Stimulated activated CD8-positive, alpha-beta memory T cell treated with anti-CD3 and anti-CD28 coated beads, Interleukin-4, amount 100 ng/mL, for 1 hour (primary cell): Measurements from ENCODE around the gene ZNF750.

ENCODE experiments used
- DNase-seq, 2 donors: peaks; one replicate each; pipeline ENCODE4 v3.0.0-alpha.2; 2020; ENCODE audit warnings: low read depth in 2 of 2, low spot score in 1 of 2

ZNF750 gene

GRCh38 chr17:82812601-82813000 is 27.2 kb downstream of the ZNF750 start:
- DNase-seq, result no peak

DNA sequence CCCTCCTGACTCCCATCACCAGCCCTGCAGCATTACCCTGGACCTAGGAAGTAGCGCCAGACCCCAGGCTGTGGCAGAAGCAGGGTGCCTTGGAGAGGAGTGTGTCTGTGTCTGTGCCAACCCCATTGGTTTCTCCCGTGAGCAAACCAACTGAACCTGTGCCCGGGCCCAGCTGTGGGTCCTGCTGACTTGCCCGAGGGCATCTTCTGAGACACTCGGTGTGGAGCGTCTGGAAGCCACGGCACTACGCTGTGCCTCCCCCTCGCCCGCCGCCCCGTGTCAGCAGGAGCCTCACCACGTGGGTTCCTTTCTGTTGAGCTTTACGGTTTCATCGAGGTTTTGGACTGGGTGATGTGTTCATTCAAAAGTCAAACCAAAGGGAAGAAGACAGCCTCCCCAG is 27.8 kb downstream of the ZNF750 start:
- no peak for DNase-seq

DNA sequence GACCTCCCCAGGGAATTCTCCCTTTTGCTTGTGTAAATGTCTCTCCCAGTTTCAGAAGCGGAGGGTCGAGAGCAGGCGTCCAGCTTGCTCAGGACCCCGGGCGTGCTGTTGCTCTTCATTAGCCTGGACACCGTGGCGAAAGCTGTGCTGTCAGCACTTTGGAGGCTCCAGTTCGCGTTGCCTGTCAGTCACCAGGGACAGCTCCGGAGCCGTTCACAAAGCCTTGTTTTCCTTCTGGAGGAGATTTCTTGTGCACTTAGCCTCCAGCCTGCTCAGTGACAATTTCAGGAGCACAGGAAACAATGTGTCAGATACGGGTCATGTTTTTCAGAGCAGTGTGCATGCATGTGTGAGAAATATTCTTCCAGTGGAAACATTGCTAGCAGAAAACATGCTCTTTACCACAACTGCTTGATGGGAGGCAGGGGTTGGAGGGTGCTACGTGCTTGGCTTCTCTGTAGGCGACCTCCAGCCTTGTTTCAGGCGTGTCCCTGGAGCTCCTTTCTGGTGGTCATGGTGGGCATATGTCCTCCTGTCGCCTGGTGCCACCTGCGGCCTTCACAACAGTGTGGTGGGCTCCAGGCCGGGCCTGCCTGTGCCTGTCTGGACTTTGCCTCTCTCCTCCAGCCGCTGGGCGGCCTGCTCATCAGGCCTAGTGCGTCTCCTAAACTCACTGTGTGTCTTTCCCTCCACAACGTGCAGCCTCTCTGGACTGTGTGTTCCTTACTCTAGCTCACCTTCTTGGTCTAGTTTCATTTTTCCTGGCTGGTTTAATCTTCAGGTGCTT is 29.0 kb downstream of the ZNF750 start:
- no peak for DNase-seq

DNA sequence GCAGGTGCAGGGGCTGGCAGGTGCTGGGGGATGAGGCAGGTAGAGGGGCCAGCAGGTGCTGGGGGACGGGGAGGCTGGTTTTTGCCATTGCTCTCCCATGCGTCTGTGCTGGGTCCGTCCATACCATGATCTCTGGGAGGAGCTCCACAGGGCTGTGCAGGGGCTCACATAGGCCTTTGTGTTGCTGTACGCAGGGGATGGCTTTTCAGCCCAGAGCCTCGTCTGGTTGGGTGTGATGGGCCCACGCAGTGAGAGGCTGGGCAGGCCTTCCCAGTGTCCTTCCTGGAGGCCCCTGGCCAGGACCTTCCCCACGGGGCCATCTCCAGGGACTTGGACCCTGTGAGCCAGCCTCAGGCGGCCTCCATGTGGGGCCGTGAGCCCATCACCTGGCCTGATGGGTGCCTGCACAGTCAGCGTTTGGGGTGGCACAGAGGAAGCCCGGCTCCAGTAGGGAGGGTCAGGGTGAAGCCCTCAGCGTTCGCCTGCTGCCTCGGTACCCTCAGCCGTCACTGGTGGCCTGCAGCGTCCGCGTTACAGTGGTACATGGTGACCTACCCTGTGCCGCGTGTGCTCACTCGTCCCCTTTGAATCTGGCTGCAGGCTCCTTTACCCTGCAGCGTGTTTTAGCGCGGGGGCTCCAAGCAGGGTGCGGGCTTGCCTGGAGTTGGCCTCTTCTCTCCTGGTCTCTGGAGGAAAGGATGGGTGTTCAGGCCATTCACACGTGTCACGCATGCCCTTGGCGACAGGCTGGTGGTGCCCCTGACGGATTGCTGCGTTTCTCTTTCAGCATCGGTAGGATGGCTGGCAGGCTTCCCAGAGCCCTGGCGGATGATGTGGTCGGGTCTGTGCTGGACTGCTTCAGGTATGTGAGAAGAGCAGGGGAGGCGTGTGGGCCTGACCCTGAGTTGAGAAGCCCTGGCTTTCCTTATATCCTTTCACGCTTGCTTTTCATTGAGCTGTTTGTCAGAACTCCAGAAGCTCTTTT is 30.6 kb downstream of the ZNF750 start:
- no peak for DNase-seq

GRCh38 chr17:82808006-82808405 is 31.8 kb downstream of the ZNF750 start:
- DNase-seq, result no peak

DNA sequence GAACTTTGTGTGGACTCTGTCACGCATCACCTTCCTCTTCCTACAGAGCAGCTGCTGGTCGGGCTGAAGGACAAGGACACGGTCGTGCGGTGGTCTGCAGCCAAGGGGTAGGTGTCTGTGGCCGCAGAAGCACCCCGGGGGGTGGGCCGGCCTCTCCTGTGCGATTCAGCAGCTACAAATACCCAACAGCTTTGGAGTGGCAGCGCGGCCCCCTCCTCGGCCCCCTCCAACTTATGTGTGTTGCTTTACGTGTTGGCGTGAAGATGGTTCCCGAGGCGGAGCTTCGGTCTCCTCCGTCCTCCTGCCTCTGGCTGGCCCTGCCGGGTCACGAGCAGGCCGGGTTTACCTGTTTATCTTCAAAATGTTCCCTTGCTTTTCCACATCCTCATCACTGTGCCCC is 32.3 kb downstream of the ZNF750 start:
- DNase-seq, result no peak

- DNase-seq, result no peak
These were observed 32.7 kb downstream of the ZNF750 start for GRCh38 chr17:82807101-82807500.

DNA sequence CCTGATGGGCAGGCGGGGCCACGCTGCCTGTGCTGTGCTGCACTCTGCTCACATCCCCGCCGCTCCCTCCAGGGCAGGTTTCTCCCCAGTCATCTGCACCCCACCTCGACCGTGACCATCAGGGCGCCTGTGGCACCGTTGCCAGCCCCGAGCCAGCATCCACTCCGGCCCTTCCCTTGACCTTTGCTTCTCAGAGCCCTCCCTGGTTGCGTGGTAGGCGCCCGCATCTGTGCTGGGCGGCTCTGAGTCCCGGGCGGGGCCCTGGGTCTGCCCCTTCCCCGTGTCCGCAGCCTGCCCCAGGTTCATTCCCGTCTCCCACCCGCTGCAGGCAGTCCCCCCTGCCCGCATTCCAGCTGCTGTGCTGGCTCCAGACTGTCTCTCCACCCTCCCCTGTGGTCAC is 33.2 kb downstream of the ZNF750 start:
- DNase-seq, result no peak

DNA sequence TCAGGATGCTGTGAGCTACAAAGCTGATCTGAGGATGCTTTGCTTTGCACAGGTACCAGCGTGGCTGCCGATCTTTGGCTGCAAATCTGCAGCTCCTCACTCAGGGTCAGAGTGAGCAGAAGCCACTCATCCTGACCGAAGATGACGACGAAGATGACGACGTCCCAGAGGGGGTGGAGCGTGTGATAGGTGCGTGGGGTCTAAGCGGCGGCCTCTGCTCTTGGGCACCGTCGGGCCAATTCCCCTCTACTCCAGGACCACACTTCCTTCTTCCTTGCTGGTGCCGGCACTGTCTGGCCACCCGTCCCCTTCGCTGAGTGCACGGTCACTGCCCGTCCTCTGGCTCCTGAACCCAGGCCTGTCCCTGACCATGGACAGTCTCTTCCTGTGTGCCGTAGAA is 34.0 kb downstream of the ZNF750 start:
- DNase-seq, result no peak

DNA sequence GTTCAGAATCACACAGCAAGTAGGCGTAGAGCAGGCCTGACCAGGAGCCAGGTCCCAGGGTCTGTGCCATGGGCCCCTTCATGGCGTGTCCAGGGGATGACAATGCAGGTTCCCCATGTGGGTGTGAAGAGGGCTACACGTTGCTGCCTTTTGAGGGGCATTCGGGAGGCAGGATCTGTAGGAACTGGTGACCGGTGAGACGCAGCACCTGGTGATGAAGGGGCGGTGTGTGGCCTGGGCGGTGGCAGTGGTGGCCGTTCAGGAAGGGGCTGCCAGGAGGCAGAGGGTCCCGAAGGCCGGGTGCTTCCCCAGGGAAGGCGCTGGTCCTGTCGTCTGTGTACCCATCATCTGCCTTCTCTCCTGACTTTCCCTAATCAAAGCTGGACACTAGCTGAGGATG is 34.6 kb downstream of the ZNF750 start:
- DNase-seq, result no peak

DNA sequence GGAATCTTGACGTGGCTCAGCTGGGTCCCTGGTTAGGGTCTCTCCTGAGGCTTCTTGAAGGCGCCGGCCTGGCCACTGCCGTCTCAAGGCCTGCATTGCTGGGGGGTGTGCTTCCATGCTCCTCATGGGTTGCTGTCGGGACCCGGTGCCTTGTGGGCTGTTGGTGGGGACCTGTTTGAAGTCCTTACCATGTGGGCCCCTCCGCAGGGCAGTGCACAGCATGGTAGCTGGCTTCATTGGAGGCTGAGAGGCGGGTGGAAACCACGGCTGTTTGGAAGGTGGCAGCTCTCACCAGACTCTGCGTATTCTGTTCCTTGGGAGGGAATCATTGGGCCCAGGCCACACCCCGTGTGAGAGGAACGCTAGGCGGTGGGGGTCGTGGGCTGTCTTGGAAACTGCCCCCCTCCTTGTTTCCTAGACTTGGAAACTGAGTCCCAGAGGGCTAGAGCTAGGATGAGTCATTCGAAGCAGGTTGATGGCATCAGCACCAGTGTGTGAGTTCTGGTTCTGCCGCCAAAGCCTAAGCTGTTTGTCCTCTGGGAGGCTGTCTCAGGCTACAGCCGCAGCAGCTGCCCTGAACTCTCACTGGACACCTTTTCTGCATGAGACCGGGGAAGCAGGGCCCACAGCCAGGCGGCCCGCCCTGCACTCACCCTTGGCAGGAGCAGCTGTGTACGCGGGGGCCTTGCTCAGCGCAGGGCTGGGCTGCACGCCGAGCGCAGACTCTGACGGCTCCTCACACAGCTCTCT is 35.2 kb downstream of the ZNF750 start:
- no peak for DNase-seq

DNA sequence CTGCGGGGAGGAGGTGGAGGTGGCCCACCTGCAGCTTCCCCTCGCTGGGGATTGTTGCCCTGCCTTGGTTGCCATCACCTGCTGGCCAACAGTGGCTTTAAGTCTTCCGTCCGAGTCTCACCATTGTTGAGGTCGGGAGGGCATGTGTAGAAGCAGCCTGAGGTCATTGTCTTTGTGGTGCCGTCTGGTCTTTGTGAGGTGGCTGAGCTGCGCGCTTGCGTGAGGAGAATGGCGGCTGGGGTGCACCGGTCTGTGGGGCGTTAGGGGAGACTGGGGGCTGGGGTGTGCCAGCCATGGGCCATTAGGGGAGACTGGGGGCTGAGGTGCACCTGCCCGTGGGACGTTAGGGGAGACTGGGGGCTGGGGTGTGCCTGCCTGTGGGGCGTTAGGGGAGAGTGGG is 36.2 kb downstream of the ZNF750 start:
- DNase-seq, result no peak

GRCh38 chr17:82803185-82803584 is 36.6 kb downstream of the ZNF750 start:
- DNase-seq, result no peak

DNA sequence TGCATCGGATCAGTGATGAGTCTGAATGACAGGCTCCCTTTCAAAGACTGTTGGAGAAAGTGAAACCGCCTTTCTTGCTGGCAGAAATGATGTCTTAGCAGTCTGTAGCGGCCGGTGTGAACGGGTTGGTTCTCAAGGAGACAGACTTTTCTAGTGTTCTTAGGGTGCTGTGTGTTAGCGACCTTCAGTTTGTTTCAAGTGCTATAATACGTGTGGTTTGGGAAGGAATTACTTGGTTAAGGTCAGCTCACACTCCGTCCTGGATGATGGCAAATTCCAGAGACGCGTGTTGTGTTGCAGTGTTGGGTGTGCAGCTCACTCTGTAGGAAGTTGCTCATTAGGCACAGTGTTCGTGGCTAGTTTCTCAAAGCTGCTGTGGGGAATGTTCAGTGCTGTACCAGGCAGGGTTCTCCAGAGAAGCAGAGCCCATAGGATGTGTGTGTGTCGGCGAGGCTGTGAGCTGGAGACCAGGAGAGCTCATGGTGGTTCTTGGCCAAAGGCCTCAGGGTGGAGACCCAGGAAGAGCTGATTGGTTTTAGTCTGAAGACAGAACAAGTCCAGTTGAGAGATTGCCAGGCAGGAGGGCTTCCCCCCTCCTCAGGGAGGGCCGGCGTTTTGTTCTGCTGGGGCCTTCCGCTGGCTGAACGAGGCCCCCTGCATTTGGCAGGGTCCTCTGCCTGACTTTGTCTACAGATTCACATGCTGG is 37.6 kb downstream of the ZNF750 start:
- no peak for DNase-seq

- no peak for DNase-seq
These were observed 38.3 kb downstream of the ZNF750 start for GRCh38 chr17:82801377-82801970.

GRCh38 chr17:82800885-82801284 is 38.9 kb downstream of the ZNF750 start:
- no peak for DNase-seq

DNA sequence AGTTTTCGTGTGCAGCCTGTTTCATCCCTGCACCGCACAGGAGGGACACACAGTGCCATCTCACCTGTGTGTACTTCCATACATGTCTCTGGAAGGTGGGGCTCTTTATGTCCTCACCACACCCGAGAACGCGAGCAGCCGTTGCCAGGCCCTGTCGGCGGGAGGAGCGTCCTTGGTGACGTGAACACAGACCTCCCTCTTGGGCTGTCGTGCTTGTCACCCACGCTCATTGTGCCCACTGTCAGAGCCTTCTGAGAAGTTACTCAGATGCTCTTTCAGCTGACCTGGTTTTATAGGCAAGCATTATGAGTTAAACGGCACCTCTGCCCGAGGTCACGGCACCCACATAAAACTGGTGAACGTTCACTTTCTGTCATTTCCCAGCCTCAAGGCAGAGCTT is 40.2 kb downstream of the ZNF750 start:
- no peak for DNase-seq

DNA sequence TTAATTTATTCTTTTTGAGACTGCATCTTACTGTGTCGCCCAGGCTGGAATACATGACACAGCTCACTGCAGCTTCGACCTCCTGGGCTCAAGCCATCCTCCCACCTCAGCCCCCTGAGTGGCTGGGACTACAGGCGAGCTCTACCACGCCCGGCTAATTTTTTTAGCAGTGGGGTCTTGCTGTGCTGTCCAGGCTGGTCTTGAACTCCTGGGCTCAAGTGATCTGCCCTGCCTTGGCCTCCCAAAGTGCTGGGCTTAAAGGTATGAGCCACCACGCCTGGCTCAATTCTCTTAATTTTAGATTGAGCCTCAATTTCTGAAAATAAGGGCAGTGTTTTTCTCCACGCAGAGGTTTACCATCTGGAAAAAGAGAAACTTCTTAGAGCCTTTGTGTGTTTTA is 41.1 kb downstream of the ZNF750 start:
- DNase-seq, result no peak

GRCh38 chr17:82797061-82797460 is 42.8 kb downstream of the ZNF750 start:
- no peak for DNase-seq

DNA sequence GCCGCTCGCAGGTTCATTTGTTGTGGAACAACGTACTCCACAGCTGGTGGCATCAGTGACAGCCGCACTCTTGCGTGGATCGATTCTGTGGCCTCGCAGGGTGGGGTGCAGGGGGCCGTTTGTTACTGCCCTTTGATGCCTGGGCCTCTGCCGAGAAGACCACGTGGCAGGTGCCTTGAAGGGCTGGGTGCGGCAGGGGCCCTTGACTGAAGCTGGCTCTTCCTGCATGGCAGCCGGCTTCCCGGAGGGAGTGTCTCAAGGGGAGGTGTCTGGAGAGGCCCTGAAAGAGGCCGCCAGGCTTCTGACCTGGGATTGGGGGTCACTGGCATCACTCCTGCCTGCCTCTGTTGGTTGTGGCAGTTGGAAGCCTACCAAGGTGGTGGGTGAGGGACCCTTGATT is 44.2 kb downstream of the ZNF750 start:
- DNase-seq, result no peak
